HG03460 (cell line): ENCODE results near the gene GRAP.
"Not testable (repeated sequence)": the region's sequence is repeated elsewhere in the genome, so short reads cannot be mapped to it uniquely, and the experiment has no call there.

ENCODE experiments used
- ATAC-seq: cut with Tn5 transposase; IDR thresholded peaks from one replicate; pipeline ENCODE4 v1.9.1; 2021; ENCODE audit not compliant: unreplicated experiment

The GRAP gene

GRCh38 chr17:19046782-19047375, at the start of gene GRAP:
TSS of gene GRAP (minus strand) at chr17:19046957. CDS start at chr17:19046926, 31 bp downstream.
- ATAC-seq: not testable (repeated sequence)

- not testable (repeated sequence) for ATAC-seq
Observed at GRCh38 chr17:19093684-19094438, 47.1 kb upstream of the GRAP start.

- ATAC-seq: not testable (repeated sequence)
Observed at GRCh38 chr17:19092737-19093683, 46.3 kb upstream of the GRAP start.

GRCh38 chr17:19090058-19090772, 43.5 kb upstream of the GRAP start:
- ATAC-seq: not testable (repeated sequence)

GRCh38 chr17:19088804-19089685, 42.3 kb upstream of the GRAP start:
- not testable (repeated sequence) for ATAC-seq

- ATAC-seq: not testable (repeated sequence)
Observed at GRCh38 chr17:19077386-19077785, 30.6 kb upstream of the GRAP start.

GRCh38 chr17:19076398-19077192, 29.8 kb upstream of the GRAP start:
- ATAC-seq: not testable (repeated sequence)

- peak; percentile 91 for ATAC-seq
Observed at GRCh38 chr17:19070318-19071168, 23.8 kb upstream of the GRAP start.

- ATAC-seq: not testable (repeated sequence)
Observed at GRCh38 chr17:19064378-19064777, 17.6 kb upstream of the GRAP start.

GRCh38 chr17:19063326-19063956, 16.7 kb upstream of the GRAP start:
- not testable (repeated sequence) for ATAC-seq

- peak; percentile 50 for ATAC-seq
Observed at GRCh38 chr17:19062718-19063325, 16.1 kb upstream of the GRAP start.

GRCh38 chr17:19062009-19062717, 15.4 kb upstream of the GRAP start:
- peak; percentile 47 for ATAC-seq

- ATAC-seq: not testable (repeated sequence)
Observed at GRCh38 chr17:19055447-19055846, 8.7 kb upstream of the GRAP start.

- not testable (repeated sequence) for ATAC-seq
Observed at GRCh38 chr17:19048826-19049225, 2.1 kb upstream of the GRAP start.

GRCh38 chr17:19047510-19047909, 753 bp upstream of the GRAP start:
- not testable (repeated sequence) for ATAC-seq

- not testable (repeated sequence) for ATAC-seq
Observed at GRCh38 chr17:19044643-19045042, 2.1 kb downstream of the GRAP start.
